HepG2 (cell line): ENCODE measurements around the gene ANKAR. TPM values are rescaled to one million over a fixed set of nuclear protein-coding genes. Genes with fewer than 3 reads are reported as not detected.

ENCODE experiments used
- FOXA3 ChIP-seq: IDR thresholded peaks from 2 replicates; pipeline ENCODE4 v1.6.1; 2016; ENCODE audit warnings: missing genetic modification reagents, missing compliant biosample characterization
- HNRNPK ChIP-seq: fragments of 200-400 bp; formaldehyde crosslinking; IDR thresholded peaks from 2 replicates; pipeline ENCODE4 v1.6.1; 2018; ENCODE audit warnings: low read length, low read depth, moderate library complexity, mild to moderate bottlenecking; ENCODE audit not compliant: poor library complexity, severe bottlenecking
- HOXA5 ChIP-seq: sonication (generic); formaldehyde crosslinking; IDR thresholded peaks from 2 replicates; pipeline ENCODE4 v1.4.0; 2020; ENCODE audit warnings: missing genetic modification reagents
- MTF2 ChIP-seq: sonication (generic); formaldehyde crosslinking; IDR thresholded peaks from 2 replicates; pipeline ENCODE4 v1.5.0; 2020; ENCODE audit warnings: missing genetic modification reagents, borderline replicate concordance
- MXD4 ChIP-seq: IDR thresholded peaks from 2 replicates; pipeline ENCODE4 v1.6.1; 2016; ENCODE audit warnings: mild to moderate bottlenecking, missing biosample characterization, missing genetic modification reagents
- MYNN ChIP-seq: sonication (generic); formaldehyde crosslinking; IDR thresholded peaks from 2 replicates; pipeline ENCODE4 v1.4.0; 2020; ENCODE audit warnings: mild to moderate bottlenecking, low read depth, missing genetic modification reagents
- ONECUT2 ChIP-seq: sonication (generic); formaldehyde crosslinking; IDR thresholded peaks from 2 replicates; pipeline ENCODE4 v1.4.0; 2020; ENCODE audit warnings: missing genetic modification reagents
- PCBP1 ChIP-seq: fragments of 200-400 bp; formaldehyde crosslinking; IDR thresholded peaks from 2 replicates; pipeline ENCODE4 v1.6.1; 2017; ENCODE audit warnings: mild to moderate bottlenecking, low read depth, low read length, borderline replicate concordance
- SMAD3 ChIP-seq: sonication (generic); formaldehyde crosslinking; IDR thresholded peaks from 2 replicates; pipeline ENCODE4 v1.4.0; 2020; ENCODE audit warnings: missing genetic modification reagents
- SNAPC2 ChIP-seq: sonication (generic); formaldehyde crosslinking; IDR thresholded peaks from 2 replicates; pipeline ENCODE4 v1.8.1; 2022; ENCODE audit warnings: mild to moderate bottlenecking, missing genetic modification reagents
- TERF1 ChIP-seq: sonication (generic); formaldehyde crosslinking; IDR thresholded peaks from 2 replicates; pipeline ENCODE4 v1.8.0; 2022; ENCODE audit warnings: mild to moderate bottlenecking, missing genetic modification reagents, moderate library complexity
- TRIM24 ChIP-seq: sonication (generic); formaldehyde crosslinking; IDR thresholded peaks from 2 replicates; pipeline ENCODE4 v1.8.0; 2022; ENCODE audit warnings: mild to moderate bottlenecking, missing genetic modification reagents
- YEATS2 ChIP-seq: sonication (generic); formaldehyde crosslinking; IDR thresholded peaks from 2 replicates; pipeline ENCODE4 v1.4.0; 2020; ENCODE audit warnings: missing genetic modification reagents, borderline replicate concordance
- ZNF142 ChIP-seq: sonication (generic); formaldehyde crosslinking; IDR thresholded peaks from 2 replicates; pipeline ENCODE4 v1.4.0; 2020; ENCODE audit warnings: missing genetic modification reagents
- ZNF207 ChIP-seq: fragments of 450-650 bp; IDR thresholded peaks from 2 replicates; pipeline ENCODE4 v1.6.1; 2016; ENCODE audit warnings: antibody characterized with exemption, borderline replicate concordance
- ZNF274 ChIP-seq: sonication (generic); formaldehyde crosslinking; IDR thresholded peaks from 2 replicates; pipeline ENCODE4 v1.5.1; 2020; ENCODE audit warnings: mild to moderate bottlenecking, missing genetic modification reagents
- ZNF326 ChIP-seq: sonication (generic); formaldehyde crosslinking; IDR thresholded peaks from 2 replicates; pipeline ENCODE4 v1.4.0; 2020; ENCODE audit warnings: missing genetic modification reagents, borderline replicate concordance
- ZNF331 ChIP-seq: sonication (generic); formaldehyde crosslinking; IDR thresholded peaks from 2 replicates; pipeline ENCODE4 v1.4.0; 2020; ENCODE audit warnings: missing genetic modification reagents
- ZNF567 ChIP-seq: sonication (generic); formaldehyde crosslinking; IDR thresholded peaks from 2 replicates; pipeline ENCODE4 v1.8.1; 2023; ENCODE audit warnings: mild to moderate bottlenecking, missing genetic modification reagents, borderline replicate concordance
- ZNF589 ChIP-seq: sonication (generic); formaldehyde crosslinking; conservative IDR thresholded peaks from 2 replicates; pipeline ENCODE4 v1.8.0; 2022; ENCODE audit warnings: mild to moderate bottlenecking, moderate library complexity, missing genetic modification reagents
- ZNF615 ChIP-seq: sonication (generic); formaldehyde crosslinking; IDR thresholded peaks from 2 replicates; pipeline ENCODE4 v1.5.0; 2020; ENCODE audit warnings: mild to moderate bottlenecking, missing genetic modification reagents, borderline replicate concordance
- ZNF713 ChIP-seq: sonication (generic); formaldehyde crosslinking; IDR thresholded peaks from 2 replicates; pipeline ENCODE4 v1.4.0; 2020; ENCODE audit warnings: mild to moderate bottlenecking, missing genetic modification reagents
- ZNF777 ChIP-seq: sonication (generic); formaldehyde crosslinking; IDR thresholded peaks from 2 replicates; pipeline ENCODE4 v1.4.0; 2020; ENCODE audit warnings: missing genetic modification reagents
- ZNF790 ChIP-seq: sonication (generic); formaldehyde crosslinking; IDR thresholded peaks from 2 replicates; pipeline ENCODE4 v1.8.0; 2022; ENCODE audit warnings: missing genetic modification reagents, mild to moderate bottlenecking, borderline replicate concordance
- polyA plus RNA-seq, 8 experiments: library from polyadenylated mRNA; depleted of rRNA in 3 of 8; stranded (reverse) in 7 of 8; unstranded in 1 of 8; fragments of >200 nt; fragmentation: Illumina TruSeq in 4 of 8; extraction: Trizol in 4 of 8; gene quantifications; 2 replicates each; pipeline versions ENCODE4 v1.2.1 to v1.2.3, GENCODE V29; 2011 to 2016; ENCODE audit warnings: low read depth in 4 of 8, missing spikeins in 1 of 8, mixed read lengths in 1 of 8; ENCODE audit not compliant: insufficient read depth in 1 of 8
- total RNA-seq, 5 experiments: library from RNA; depleted of rRNA; stranded (reverse); fragments of >200 nt; fragmentation: Illumina TruSeq; extraction: Trizol; gene quantifications; 2 replicates each; pipeline ENCODE4 v1.2.3, GENCODE V29; 2016; ENCODE audit warnings: low read depth in 1 of 5

Gene ANKAR
- total and polyA plus RNA-seq, 2 of the 13 experiments (the other 11 are each of a cell fraction or from before 2014, with no cell fraction given), result 3.6 to 5.0 TPM

DNA sequence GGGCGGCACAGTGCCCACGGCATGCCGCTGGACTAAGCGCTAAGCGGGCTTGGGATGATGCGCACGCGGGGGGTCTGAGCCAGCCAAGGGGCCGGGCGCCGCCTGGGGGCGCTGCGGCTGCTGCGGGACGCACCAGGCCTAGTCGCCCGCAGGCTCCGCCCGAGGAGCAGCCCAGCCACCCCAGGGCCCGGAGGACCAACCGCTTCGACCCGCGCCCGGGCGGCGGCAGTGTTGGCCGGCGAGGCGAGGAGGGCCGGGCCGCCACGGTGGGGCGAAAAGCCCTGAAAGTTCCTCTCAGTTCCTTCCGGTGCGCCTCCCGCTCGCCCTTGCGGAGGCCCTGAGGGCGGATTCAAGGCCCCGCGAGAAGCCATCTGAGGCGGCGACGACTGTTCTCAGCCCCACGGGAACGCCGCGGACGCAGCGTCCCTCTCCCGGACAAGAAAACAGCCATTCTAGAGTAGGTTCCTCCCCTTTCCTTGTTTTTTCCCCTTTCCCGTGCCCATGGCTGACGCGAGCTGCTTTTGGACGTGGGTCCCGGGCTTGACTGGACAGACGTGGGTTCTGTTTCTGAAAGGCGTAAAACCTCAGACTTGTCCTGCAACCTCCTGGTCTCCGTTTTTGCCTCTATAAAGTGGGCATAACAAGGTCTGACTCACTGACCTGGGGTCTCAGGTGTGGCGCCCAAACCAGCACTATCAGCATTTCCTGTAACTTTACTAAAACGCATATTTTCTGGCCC lies at the start of gene ANKAR (continued):
- peak; percentile 91; the same call in 1 of the 2 replicates for TF ChIP-seq ZNF790 (CRISPR knock-in tag)
- TF ChIP-seq ZNF331 (CRISPR knock-in tag), result peak; percentile 95
- peak; percentile 75; the same call in 1 of the 2 replicates for TF ChIP-seq ZNF567 (CRISPR knock-in tag)
- TF ChIP-seq ONECUT2 (CRISPR knock-in tag), result peak; percentile 60
- TF ChIP-seq ZNF207, result no peak
- no peak for TF ChIP-seq TRIM24 (CRISPR knock-in tag)
- no peak for TF ChIP-seq TERF1
- TF ChIP-seq FOXA3 (CRISPR knock-in tag), result peak; percentile 49; the same call in 1 of the 2 replicates
- TF ChIP-seq MXD4 (CRISPR knock-in tag), result peak; percentile 89
- TF ChIP-seq HOXA5 (CRISPR knock-in tag), result peak; percentile 82; the same call in 1 of the 2 replicates
- TF ChIP-seq HNRNPK, result peak; percentile 80
- peak; percentile 99 for TF ChIP-seq MTF2 (CRISPR knock-in tag)
- peak; percentile 80; the same call in 1 of the 2 replicates for TF ChIP-seq MYNN (CRISPR knock-in tag)
- no peak for TF ChIP-seq ZNF713 (CRISPR knock-in tag)
- TF ChIP-seq ZNF274 (CRISPR knock-in tag), result peak; percentile 99
- 0 out of 2 replicates have a peak, but pooled peaks have one; percentile 87 for TF ChIP-seq PCBP1
- TF ChIP-seq ZNF142 (CRISPR knock-in tag), result peak; percentile 94
- TF ChIP-seq SNAPC2, result peak; percentile 93
- TF ChIP-seq ZNF326 (CRISPR knock-in tag), result peak; percentile 79; the same call in 1 of the 2 replicates
- 0 out of 2 replicates have a peak, but pooled peaks have one; percentile 5 for TF ChIP-seq ZNF615 (CRISPR knock-in tag)
- peak; percentile 88 for TF ChIP-seq ZNF589 (CRISPR knock-in tag)
- TF ChIP-seq ZNF777, result peak; percentile 79
- peak; percentile 86 for TF ChIP-seq YEATS2 (CRISPR knock-in tag)
- TF ChIP-seq SMAD3 (CRISPR knock-in tag), result peak; percentile 83; the same call in 1 of the 2 replicates
